Neural cell (in vitro differentiated cells): Measurements from ENCODE around the gene ATF7IP. TPM values are rescaled to one million over a fixed set of nuclear protein-coding genes. Genes with fewer than 3 reads are reported as not detected.

Experiments used
- H2AFZ ChIP-seq: fragments of 200-600, 300-800 bp; sonication (generic), shearing (Covaris generic); 2 replicates; pipeline ENCODE4 v1.6.0; 2014; ENCODE audit warnings: low read depth, mild to moderate bottlenecking, antibody characterized with exemption, low read length, moderate library complexity
- H3F3A ChIP-seq: fragments of 200-600 bp; shearing (Covaris generic); 2 replicates; pipeline ENCODE4 v1.6.1; 2016; ENCODE audit warnings: mild to moderate bottlenecking, moderate library complexity, mixed read lengths, antibody characterized with exemption, low read length; ENCODE audit not compliant: insufficient read depth, poor library complexity, severe bottlenecking
- H3K27ac ChIP-seq: fragments of 200-600, 300-800 bp; sonication (generic), shearing (Covaris generic); 2 replicates; pipeline ENCODE4 v1.5.1; 2014; ENCODE audit warnings: mild to moderate bottlenecking, low read length, moderate library complexity
- H3K27me3 ChIP-seq: fragments of 300-800, 200-600 bp; sonication (generic), shearing (Covaris generic); 2 replicates; pipeline ENCODE4 v1.6.0; 2014; ENCODE audit warnings: mild to moderate bottlenecking, low read depth, low read length, moderate library complexity; ENCODE audit not compliant: insufficient read depth
- H3K36me3 ChIP-seq: fragments of 300-800, 200-600 bp; sonication (generic), shearing (Covaris generic); 2 replicates; pipeline ENCODE4 v1.5.1; 2014; ENCODE audit warnings: mild to moderate bottlenecking, antibody characterized with exemption, low read length, moderate library complexity; ENCODE audit not compliant: insufficient read depth
- H3K4me2 ChIP-seq: fragments of 300-800, 200-600 bp; sonication (generic), shearing (Covaris generic); 2 replicates; pipeline ENCODE4 v1.6.0; 2014; ENCODE audit warnings: mild to moderate bottlenecking, low read length
- H3K4me3 ChIP-seq: fragments of 300-800, 200-600 bp; sonication (generic), shearing (Covaris generic); 2 replicates; pipeline ENCODE4 v1.5.1; 2014; ENCODE audit warnings: mild to moderate bottlenecking, low read length, moderate library complexity
- H3K79me2 ChIP-seq: fragments of 200-600 bp; shearing (Covaris generic); replicated peaks from 2 replicates; pipeline ENCODE4 v1.6.0; 2014; ENCODE audit warnings: mild to moderate bottlenecking, low read length, moderate library complexity; ENCODE audit not compliant: insufficient read depth
- H3K9ac ChIP-seq: fragments of 300-800, 200-600 bp; sonication (generic), shearing (Covaris generic); 2 replicates; pipeline ENCODE4 v1.6.1; 2016; ENCODE audit warnings: mild to moderate bottlenecking, low read length, mixed read lengths
- H3K9me2 ChIP-seq: fragments of 200-600 bp; shearing (Covaris generic); 2 replicates; pipeline ENCODE4 v1.6.1; 2016; ENCODE audit warnings: mild to moderate bottlenecking, low read length, mixed read lengths; ENCODE audit not compliant: insufficient read depth
- H3K9me3 ChIP-seq: fragments of 200-600, 300-800 bp; sonication (generic), shearing (Covaris generic); 2 replicates; pipeline ENCODE4 v1.6.1; 2016; ENCODE audit warnings: mild to moderate bottlenecking, mixed run types, low read length, moderate library complexity, mixed read lengths
- H4K20me1 ChIP-seq: fragments of 200-600 bp; shearing (Covaris generic); 2 replicates; pipeline ENCODE4 v1.6.1; 2016; ENCODE audit warnings: mild to moderate bottlenecking, mixed run types; ENCODE audit not compliant: insufficient read depth
- EP300 ChIP-seq: fragments of 450-650 bp; conservative IDR thresholded peaks from 2 replicates; pipeline ENCODE4 v1.6.1; 2014; ENCODE audit warnings: antibody characterized with exemption, mild to moderate bottlenecking, moderate library complexity; ENCODE audit not compliant: poor library complexity, severe bottlenecking
- EZH2 ChIP-seq: fragments of 200-600, 300-800 bp; shearing (Covaris generic), sonication (generic); IDR thresholded peaks from 2 replicates; pipeline ENCODE4 v1.6.1; 2014; ENCODE audit warnings: antibody characterized with exemption, low read length, borderline replicate concordance, mild to moderate bottlenecking; ENCODE audit not compliant: insufficient read depth, poor library complexity, severe bottlenecking
- MXI1 ChIP-seq: fragments of 450-650 bp; conservative IDR thresholded peaks from 2 replicates; pipeline ENCODE4 v1.6.1; 2014; ENCODE audit warnings: antibody characterized with exemption, mild to moderate bottlenecking; ENCODE audit not compliant: poor library complexity, severe bottlenecking
- POLR2AphosphoS5 ChIP-seq: IDR thresholded peaks from 2 replicates; pipeline ENCODE4 v1.6.1; 2012
- RAD21 ChIP-seq: fragments of 450-650 bp; conservative IDR thresholded peaks from 2 replicates; pipeline ENCODE4 v1.6.1; 2014; ENCODE audit warnings: antibody characterized with exemption, mild to moderate bottlenecking, moderate library complexity
- SMC3 ChIP-seq: fragments of 450-650 bp; conservative IDR thresholded peaks from 2 replicates; pipeline ENCODE4 v1.6.1; 2014; ENCODE audit warnings: antibody characterized with exemption, mild to moderate bottlenecking, moderate library complexity; ENCODE audit not compliant: poor library complexity
- TAF1 ChIP-seq: IDR thresholded peaks from 2 replicates; pipeline ENCODE4 v1.6.1; 2012; ENCODE audit warnings: low read depth
- polyA plus RNA-seq: library from polyadenylated mRNA; depleted of rRNA; stranded (reverse); fragments of >200 nt; gene quantifications from 2 replicates; pipeline ENCODE4 v1.2.3, GENCODE V29; 2014
- TF ChIP-seq, protein P1 (sequence below): fragments of 450-650 bp; IDR thresholded peaks from 2 replicates; pipeline ENCODE4 v1.5.1; 2014; ENCODE audit warnings: antibody characterized with exemption, mild to moderate bottlenecking, moderate library complexity; ENCODE audit not compliant: poor library complexity, severe bottlenecking
- TF ChIP-seq, protein P2 (sequence below): IDR thresholded peaks from 2 replicates; pipeline ENCODE4 v1.6.1; 2012; ENCODE audit warnings: borderline replicate concordance

The ATF7IP gene
- polyA plus RNA-seq, 1 donor from 2014 or later, result 34.8 TPM

DNA sequence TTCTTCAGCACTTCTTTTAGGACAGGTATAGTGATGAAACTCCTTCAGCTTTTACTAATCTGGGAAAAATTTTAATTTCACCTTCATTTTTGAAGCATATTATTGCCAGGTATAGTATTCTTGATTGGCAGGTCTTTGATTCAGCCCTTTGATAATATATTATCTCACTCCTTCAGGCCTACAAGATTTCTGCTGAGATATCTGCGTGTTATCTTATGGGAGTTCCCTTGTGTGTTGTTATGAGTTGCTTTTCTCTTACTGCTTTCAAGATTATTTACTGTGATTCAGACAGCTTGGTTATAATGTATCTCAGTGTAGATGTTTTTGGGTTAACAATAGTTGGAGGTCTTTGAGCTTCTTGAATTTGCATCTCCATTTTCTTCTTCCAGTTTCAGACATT lies 87.4 kb downstream of the ATF7IP start:
- Histone ChIP-seq H3K79me2 (peaks cover 33% of the 10 kb centered on the region), H3K9me2 (no peaks in the 10 kb centered on the region), H3K27ac (no peak overlapping the region), H3F3A (no peaks in the 10 kb centered on the region), H4K20me1 (no peaks in the 10 kb centered on the region), H2AFZ (no peak overlapping the region), H3K36me3 (peaks cover 21% of the 10 kb centered on the region), H3K4me2 (no peak overlapping the region), H3K4me3 (no peak overlapping the region), H3K9me3 (no peaks in the 10 kb centered on the region), H3K9ac (no peak overlapping the region), H3K27me3 (no peaks in the 10 kb centered on the region)
- TF ChIP-seq TAF1 (no peak), RAD21 (no peak), EZH2 (no peak), POLR2AphosphoS5 (no peak), MXI1 (no peak), EP300 (no peak), SMC3 (no peak)
- TF ChIP-seq, protein P1, sequence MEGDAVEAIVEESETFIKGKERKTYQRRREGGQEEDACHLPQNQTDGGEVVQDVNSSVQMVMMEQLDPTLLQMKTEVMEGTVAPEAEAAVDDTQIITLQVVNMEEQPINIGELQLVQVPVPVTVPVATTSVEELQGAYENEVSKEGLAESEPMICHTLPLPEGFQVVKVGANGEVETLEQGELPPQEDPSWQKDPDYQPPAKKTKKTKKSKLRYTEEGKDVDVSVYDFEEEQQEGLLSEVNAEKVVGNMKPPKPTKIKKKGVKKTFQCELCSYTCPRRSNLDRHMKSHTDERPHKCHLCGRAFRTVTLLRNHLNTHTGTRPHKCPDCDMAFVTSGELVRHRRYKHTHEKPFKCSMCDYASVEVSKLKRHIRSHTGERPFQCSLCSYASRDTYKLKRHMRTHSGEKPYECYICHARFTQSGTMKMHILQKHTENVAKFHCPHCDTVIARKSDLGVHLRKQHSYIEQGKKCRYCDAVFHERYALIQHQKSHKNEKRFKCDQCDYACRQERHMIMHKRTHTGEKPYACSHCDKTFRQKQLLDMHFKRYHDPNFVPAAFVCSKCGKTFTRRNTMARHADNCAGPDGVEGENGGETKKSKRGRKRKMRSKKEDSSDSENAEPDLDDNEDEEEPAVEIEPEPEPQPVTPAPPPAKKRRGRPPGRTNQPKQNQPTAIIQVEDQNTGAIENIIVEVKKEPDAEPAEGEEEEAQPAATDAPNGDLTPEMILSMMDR, result no peak
- TF ChIP-seq, protein P2, sequence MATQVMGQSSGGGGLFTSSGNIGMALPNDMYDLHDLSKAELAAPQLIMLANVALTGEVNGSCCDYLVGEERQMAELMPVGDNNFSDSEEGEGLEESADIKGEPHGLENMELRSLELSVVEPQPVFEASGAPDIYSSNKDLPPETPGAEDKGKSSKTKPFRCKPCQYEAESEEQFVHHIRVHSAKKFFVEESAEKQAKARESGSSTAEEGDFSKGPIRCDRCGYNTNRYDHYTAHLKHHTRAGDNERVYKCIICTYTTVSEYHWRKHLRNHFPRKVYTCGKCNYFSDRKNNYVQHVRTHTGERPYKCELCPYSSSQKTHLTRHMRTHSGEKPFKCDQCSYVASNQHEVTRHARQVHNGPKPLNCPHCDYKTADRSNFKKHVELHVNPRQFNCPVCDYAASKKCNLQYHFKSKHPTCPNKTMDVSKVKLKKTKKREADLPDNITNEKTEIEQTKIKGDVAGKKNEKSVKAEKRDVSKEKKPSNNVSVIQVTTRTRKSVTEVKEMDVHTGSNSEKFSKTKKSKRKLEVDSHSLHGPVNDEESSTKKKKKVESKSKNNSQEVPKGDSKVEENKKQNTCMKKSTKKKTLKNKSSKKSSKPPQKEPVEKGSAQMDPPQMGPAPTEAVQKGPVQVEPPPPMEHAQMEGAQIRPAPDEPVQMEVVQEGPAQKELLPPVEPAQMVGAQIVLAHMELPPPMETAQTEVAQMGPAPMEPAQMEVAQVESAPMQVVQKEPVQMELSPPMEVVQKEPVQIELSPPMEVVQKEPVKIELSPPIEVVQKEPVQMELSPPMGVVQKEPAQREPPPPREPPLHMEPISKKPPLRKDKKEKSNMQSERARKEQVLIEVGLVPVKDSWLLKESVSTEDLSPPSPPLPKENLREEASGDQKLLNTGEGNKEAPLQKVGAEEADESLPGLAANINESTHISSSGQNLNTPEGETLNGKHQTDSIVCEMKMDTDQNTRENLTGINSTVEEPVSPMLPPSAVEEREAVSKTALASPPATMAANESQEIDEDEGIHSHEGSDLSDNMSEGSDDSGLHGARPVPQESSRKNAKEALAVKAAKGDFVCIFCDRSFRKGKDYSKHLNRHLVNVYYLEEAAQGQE, result no peak

DNA sequence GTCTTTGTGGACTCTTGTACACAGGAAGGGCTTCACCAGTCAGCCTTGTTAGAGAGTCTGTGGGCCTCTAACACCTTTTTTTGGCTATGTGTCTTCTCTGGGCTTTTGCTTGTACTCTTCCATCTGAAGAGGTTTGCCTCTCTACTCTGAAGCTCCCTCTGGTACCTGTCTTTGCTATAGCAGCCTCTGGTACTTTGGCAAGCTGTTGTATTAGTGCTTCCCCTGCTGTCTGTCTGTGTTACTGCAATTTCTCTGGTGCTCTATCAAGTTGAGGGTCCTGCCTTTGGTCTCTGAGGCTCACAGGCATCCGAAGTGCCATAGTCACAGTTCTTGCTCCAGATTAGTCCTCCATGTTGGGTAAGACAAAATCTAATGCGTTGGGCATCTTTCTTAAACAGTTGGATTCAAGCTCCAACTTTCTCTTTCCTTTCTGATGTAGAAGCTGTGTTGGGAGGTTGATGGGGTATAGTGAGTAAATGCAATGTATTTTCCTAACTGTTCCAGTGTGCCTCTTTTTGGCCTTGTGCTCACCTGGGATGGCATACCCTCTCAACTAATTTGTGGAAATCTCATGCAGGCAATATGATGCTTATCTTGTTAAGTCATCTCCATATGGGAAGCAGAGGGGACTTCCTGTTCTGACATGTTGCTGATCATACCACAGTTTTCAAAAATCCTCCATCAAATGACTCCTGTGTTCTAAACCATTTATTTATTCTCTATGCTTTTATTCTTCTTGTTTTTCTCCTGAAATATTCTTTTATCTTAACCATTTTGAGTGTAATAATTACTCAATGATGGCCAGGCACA lies 88.8 kb downstream of the ATF7IP start:
- Histone ChIP-seq H3K4me3 (no peak overlapping the region), H3K4me2 (no peak overlapping the region), H3K9me2 (no peaks in the 10 kb centered on the region), H3K9ac (no peak overlapping the region), H3K27ac (no peak overlapping the region), H3F3A (no peaks in the 10 kb centered on the region), H3K79me2 (peaks cover 32% of the 10 kb centered on the region), H3K36me3 (peaks cover 12% of the 10 kb centered on the region), H3K27me3 (no peaks in the 10 kb centered on the region), H3K9me3 (no peaks in the 10 kb centered on the region), H2AFZ (no peak overlapping the region), H4K20me1 (no peaks in the 10 kb centered on the region)
- TF ChIP-seq EZH2, result no peak
- TF ChIP-seq TAF1, result no peak
- no peak for TF ChIP-seq POLR2AphosphoS5
- no peak for TF ChIP-seq MXI1
- TF ChIP-seq, protein P1, result no peak
- TF ChIP-seq, protein P2, result no peak
- no peak for TF ChIP-seq SMC3
- no peak for TF ChIP-seq EP300
- TF ChIP-seq RAD21, result no peak
